B cell (primary cell): ENCODE data around the gene SLC35F3. TPM values are rescaled to one million over a fixed set of nuclear protein-coding genes. Genes with fewer than 3 reads are reported as not detected.

Experiments
- ATAC-seq: fragments of 200-7000 bp; cut with Tn5 transposase; one replicate; pipeline ENCODE4 v1.10.0; 2021; ENCODE audit warnings: low read depth, mild to moderate bottlenecking, moderate number of reproducible peaks, moderate library complexity
- CTCF ChIA-PET: fragments of 350-600 bp; sonication (Branson Sonifier 250); formaldehyde crosslinking; loops from one replicate; lab custom pipeline; 2021; ENCODE audit warnings: antibody characterized with exemption, inconsistent platforms; lab: Charles Lee
- POLR2A ChIA-PET: fragments of 350-600 bp; sonication (Branson Sonifier 250); formaldehyde crosslinking; loops from one replicate; lab custom pipeline; 2021; ENCODE audit warnings: antibody characterized with exemption; lab: Charles Lee
- DNase-seq: peaks from one replicate; pipeline ENCODE4 v3.0.0; 2013
- H2AFZ ChIP-seq: 2 replicates; pipeline ENCODE4 v1.6.1; 2012; ENCODE audit warnings: mild to moderate bottlenecking, low read depth, low read length; ENCODE audit not compliant: insufficient read depth, poor library complexity, severe bottlenecking
- H3K27ac ChIP-seq, 2 donors: 1 replicate in 1 of 2; 2 replicates in 1 of 2; pipeline ENCODE4 v1.5.1; 2012 to 2013; ENCODE audit warnings: low read length in 2 of 2, mild to moderate bottlenecking in 2 of 2, moderate library complexity in 1 of 2
- H3K27me3 ChIP-seq, 4 experiments: fragments of 200-600 bp in 1 of 4; sonication (generic) in 1 of 4; replicated peaks in 1 of 4; 1 replicate in 2 of 4; 2 replicates in 2 of 4; pipeline versions ENCODE4 v1.6.1 to v1.7.0; 2013 to 2016; ENCODE audit warnings: low read length in 3 of 4, mild to moderate bottlenecking in 2 of 4, mixed read lengths in 1 of 4, moderate library complexity in 1 of 4; ENCODE audit not compliant: insufficient read depth in 4 of 4, control insufficient read depth in 3 of 4; ENCODE audit errors: control extremely low read depth in 1 of 4
- H3K36me3 ChIP-seq, 2 experiments: replicated peaks in 1 of 2; 1 replicate in 1 of 2; 2 replicates in 1 of 2; pipeline versions ENCODE4 v1.6.1 to v1.7.1; 2013; ENCODE audit warnings: low read length in 1 of 2; ENCODE audit not compliant: insufficient read depth in 2 of 2, control insufficient read depth in 1 of 2; ENCODE audit errors: control extremely low read depth in 1 of 2, extremely low read depth in 1 of 2
- H3K4me1 ChIP-seq, 2 donors: fragments of 200-600 bp in 1 of 2; sonication (generic) in 1 of 2; 1 replicate in 1 of 2; 2 replicates in 1 of 2; pipeline versions ENCODE4 v1.5.1 to v1.6.1; 2013 to 2017; ENCODE audit warnings: low read length in 2 of 2; ENCODE audit not compliant: control insufficient read depth in 2 of 2, insufficient read depth in 2 of 2
- H3K4me2 ChIP-seq: replicated peaks from 2 replicates; pipeline ENCODE3; 2012; ENCODE audit warnings: mild to moderate bottlenecking, low read depth, low read length; ENCODE audit not compliant: poor library complexity, severe bottlenecking
- H3K4me3 ChIP-seq, 5 experiments: fragments of 200-600 bp in 1 of 5; sonication (generic) in 1 of 5; 1 replicate in 3 of 5; 2 replicates in 2 of 5; pipeline versions ENCODE4 v1.5.1 to v1.7.0; 2011 to 2016; ENCODE audit warnings: low read length in 4 of 5, mild to moderate bottlenecking in 4 of 5, low read depth in 2 of 5, control low read depth in 1 of 5, moderate library complexity in 1 of 5; ENCODE audit not compliant: insufficient read depth in 1 of 5; ENCODE audit errors: control extremely low read depth in 1 of 5, extremely low read depth in 1 of 5
- H3K79me2 ChIP-seq: fragments of 200-600 bp; sonication (generic); one replicate; pipeline ENCODE4 v1.6.0; 2016; ENCODE audit warnings: low read length; ENCODE audit not compliant: control insufficient read depth, insufficient read depth
- H3K9ac ChIP-seq: fragments of 200-600 bp; sonication (generic); 2 replicates; pipeline ENCODE4 v1.6.1; 2017; ENCODE audit warnings: mild to moderate bottlenecking, low read length, moderate library complexity
- H3K9me3 ChIP-seq, 3 donors: one replicate each; pipeline versions ENCODE4 v1.6.1 to v1.7.1; 2013; ENCODE audit warnings: low read length in 2 of 3; ENCODE audit not compliant: control insufficient read depth in 2 of 3, insufficient read depth in 1 of 3; ENCODE audit errors: control extremely low read depth in 1 of 3
- H4K20me1 ChIP-seq: 2 replicates; pipeline ENCODE4 v1.6.0; 2012; ENCODE audit warnings: mild to moderate bottlenecking, low read length; ENCODE audit not compliant: insufficient read depth, control insufficient read depth, poor library complexity, severe bottlenecking
- H3K27ac Mint-ChIP-seq: one replicate; pipeline ENCODE4 v1.8.0; 2021; ENCODE audit warnings: mixed read lengths
- H3K27me3 Mint-ChIP-seq: one replicate; pipeline ENCODE4 v1.8.0; 2021; ENCODE audit warnings: mixed read lengths
- H3K4me1 Mint-ChIP-seq: one replicate; pipeline ENCODE4 v1.8.0; 2021; ENCODE audit warnings: mixed read lengths
- H3K4me3 Mint-ChIP-seq: one replicate; pipeline ENCODE4 v1.8.0; 2021; ENCODE audit warnings: mixed read lengths
- H3K9me3 Mint-ChIP-seq: one replicate; pipeline ENCODE4 v1.8.0; 2022; ENCODE audit warnings: mixed read lengths; ENCODE audit not compliant: insufficient read depth
- EZH2 ChIP-seq: IDR thresholded peaks from 2 replicates; pipeline ENCODE4 v1.6.1; 2012; ENCODE audit warnings: borderline replicate concordance, low read depth, mild to moderate bottlenecking, moderate library complexity, low read length; ENCODE audit not compliant: insufficient read depth, poor library complexity, severe bottlenecking
- WGBS: methylation state at CpG from one replicate; pipeline ENCODE4 v1.1.5; 2013; ENCODE audit warnings: missing lambda C conversion rate; ENCODE audit not compliant: insufficient coverage; 5-methylcytosine and 5-hydroxymethylcytosine counted together
- intact Hi-C: fragments of 100-400 bp; cut with micrococcal nuclease; formaldehyde crosslinking; loops from one replicate; pipeline ENCODE4 v1.10.0; 2022
- polyA plus RNA-seq: library from polyadenylated mRNA; depleted of rRNA; stranded (reverse); fragments of >200 nt; gene quantifications from 2 replicates; pipeline ENCODE4 v1.2.3, GENCODE V29; 2012
- total RNA-seq, 2 donors: library from RNA; stranded (reverse); fragments of 120-200 nt in 1 of 2; gene quantifications; 1 replicate in 1 of 2; 2 replicates in 1 of 2; pipeline versions ENCODE4 v1.2.3 to v1.2.4, GENCODE V29; 2013 to 2022
- TF ChIP-seq, protein P1 (sequence below): fragments of 200-600 bp; IDR thresholded peaks from one replicate; pipeline ENCODE4 v1.8.0; 2022; ENCODE audit warnings: antibody characterized with exemption, mild to moderate bottlenecking

SLC35F3 gene
- total and polyA plus RNA-seq, 2 donors (not counting 1 experiment from before 2014, with no cell fraction given), result not detected

DNA sequence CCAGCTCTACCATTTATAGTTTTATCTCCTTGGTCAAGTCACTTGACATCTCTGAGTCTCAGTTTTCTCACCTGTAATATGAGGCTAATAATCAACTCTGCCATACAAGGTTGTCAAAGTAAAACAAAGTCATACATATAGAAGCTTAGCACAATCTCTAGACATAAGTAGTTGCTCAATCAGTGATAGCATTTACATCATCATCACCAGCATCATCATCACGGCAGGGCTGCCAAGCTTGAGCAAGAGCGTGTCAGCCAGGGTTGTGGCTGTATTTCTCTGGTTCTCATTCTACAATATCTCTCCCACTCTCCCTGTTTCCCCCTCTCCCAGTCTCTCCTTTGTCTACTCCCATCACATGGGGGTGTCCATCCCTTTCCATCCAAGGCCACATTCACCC lies 427.0 kb downstream of the SLC35F3 start:
- H2AFZ ChIP-seq, result no peak overlapping the region
- no peaks in the 10 kb centered on the region for H4K20me1 ChIP-seq
- H3K4me3 ChIP-seq, result no peak overlapping the region
- H3K4me2 ChIP-seq, result no peak overlapping the region
- no peak overlapping the region for H3K9ac ChIP-seq
- ATAC-seq (no peak), DNase-seq (peak; percentile 4)
- H3K79me2 ChIP-seq, result no peaks in the 10 kb centered on the region
- no peak overlapping the region for H3K27ac Mint-ChIP-seq
- H3K9me3 ChIP-seq, result peaks cover 4 to 10% (median 7%) of the 10 kb centered on the region in 3 donors
- peaks cover 24% of the 10 kb centered on the region for H3K27me3 Mint-ChIP-seq
- peaks cover 0 to 2% (median 0%) of the 10 kb centered on the region in 4 experiments for H3K27me3 ChIP-seq
- H3K36me3 ChIP-seq, result no peaks in the 10 kb centered on the region
- no peak for TF ChIP-seq EZH2
- TF ChIP-seq, protein P1, sequence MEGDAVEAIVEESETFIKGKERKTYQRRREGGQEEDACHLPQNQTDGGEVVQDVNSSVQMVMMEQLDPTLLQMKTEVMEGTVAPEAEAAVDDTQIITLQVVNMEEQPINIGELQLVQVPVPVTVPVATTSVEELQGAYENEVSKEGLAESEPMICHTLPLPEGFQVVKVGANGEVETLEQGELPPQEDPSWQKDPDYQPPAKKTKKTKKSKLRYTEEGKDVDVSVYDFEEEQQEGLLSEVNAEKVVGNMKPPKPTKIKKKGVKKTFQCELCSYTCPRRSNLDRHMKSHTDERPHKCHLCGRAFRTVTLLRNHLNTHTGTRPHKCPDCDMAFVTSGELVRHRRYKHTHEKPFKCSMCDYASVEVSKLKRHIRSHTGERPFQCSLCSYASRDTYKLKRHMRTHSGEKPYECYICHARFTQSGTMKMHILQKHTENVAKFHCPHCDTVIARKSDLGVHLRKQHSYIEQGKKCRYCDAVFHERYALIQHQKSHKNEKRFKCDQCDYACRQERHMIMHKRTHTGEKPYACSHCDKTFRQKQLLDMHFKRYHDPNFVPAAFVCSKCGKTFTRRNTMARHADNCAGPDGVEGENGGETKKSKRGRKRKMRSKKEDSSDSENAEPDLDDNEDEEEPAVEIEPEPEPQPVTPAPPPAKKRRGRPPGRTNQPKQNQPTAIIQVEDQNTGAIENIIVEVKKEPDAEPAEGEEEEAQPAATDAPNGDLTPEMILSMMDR, result no peak
- intact Hi-C loops, result no loop called here
- ChIA-PET POLR2A (no interaction called here), CTCF (interaction anchor here (1.7 kb wide), 1 partner anchor 22 kb away, joined by 6 read pairs; no protein-coding TSS in a partner anchor)
- WGBS, result 100% methylated on average over 2 of the region's 2 CpGs
- H3K4me1 ChIP-seq, result peaks cover 0 to 11% of the 10 kb centered on the region in 2 donors
- H3K4me3 Mint-ChIP-seq, result no peak overlapping the region
- peaks cover 1% of the 10 kb centered on the region for H3K9me3 Mint-ChIP-seq
- peaks cover 12% of the 10 kb centered on the region for H3K4me1 Mint-ChIP-seq
- H3K27ac ChIP-seq, result no peak overlapping the region

DNA sequence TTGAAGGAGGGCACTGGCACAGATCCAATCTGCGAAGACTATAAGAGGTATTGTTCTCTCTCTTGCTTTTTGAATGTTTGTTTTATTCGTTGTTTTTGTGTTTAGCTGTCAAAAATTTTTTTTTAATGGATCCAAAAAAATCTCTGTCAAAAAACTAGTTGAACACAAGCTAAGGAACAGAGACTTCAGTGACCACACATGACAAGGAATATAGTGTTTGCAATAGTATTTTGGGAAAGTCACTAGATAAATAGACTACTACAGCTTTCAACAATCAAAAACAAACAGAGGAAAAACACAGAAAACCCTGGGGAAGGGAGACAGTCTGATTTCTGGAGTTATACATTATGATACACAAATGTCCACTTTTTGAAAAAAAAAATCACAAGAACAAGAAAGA lies 431.9 kb downstream of the SLC35F3 start:
- H3K27me3 Mint-ChIP-seq, result peaks cover 23% of the 10 kb centered on the region
- Histone ChIP-seq H3K27ac (no peak overlapping the region), H3K4me1 (no peaks in the 10 kb centered on the region), H3K9me3 (peaks cover 0 to 33% (median 20%) of the 10 kb centered on the region in 3 donors), H3K4me3 (no peak overlapping the region), H3K4me2 (no peak overlapping the region), H3K27me3 (peaks cover 0 to 2% (median 0%) of the 10 kb centered on the region in 4 experiments), H2AFZ (no peak overlapping the region), H3K36me3 (no peaks in the 10 kb centered on the region), H3K79me2 (no peaks in the 10 kb centered on the region), H4K20me1 (no peaks in the 10 kb centered on the region), H3K9ac (no peak overlapping the region)
- H3K4me3 Mint-ChIP-seq, result no peak overlapping the region
- DNase-seq (no peak), ATAC-seq (no peak)
- CTCF ChIA-PET, result interaction anchor here (0.7 to 1.1 kb wide), 3 partner anchors 20 to 163 kb away, joined by 3 to 7 read pairs (median 3); no protein-coding TSS in a partner anchor
- H3K9me3 Mint-ChIP-seq, result peaks cover 13% of the 10 kb centered on the region
- POLR2A ChIA-PET, result no interaction called here
- H3K27ac Mint-ChIP-seq, result no peak overlapping the region
- TF ChIP-seq, protein P1, result no peak
- TF ChIP-seq EZH2, result no peak
- no CpG with 5 or more reads among the region's 2 CpGs for WGBS
- no peaks in the 10 kb centered on the region for H3K4me1 Mint-ChIP-seq
- intact Hi-C loops, result no loop called here
